ENCODE data around the gene PRR12. TPM values are rescaled to one million over a fixed set of nuclear protein-coding genes. Genes with fewer than 3 reads are reported as not detected.

PRR12 gene
- total and polyA plus RNA-seq, 2 donors from 2014 or later: 4.9 to 27.4 TPM

GRCh38 chr19:49542446-49542845 lies 48.5 kb upstream of the PRR12 start:
- Histone ChIP-seq H3K36me3 (ENCODE audit: control insufficient read depth in 2 of 3, insufficient read depth in 3 of 3, low read length in 3 of 3) (peaks cover 0 to 4% (median 4%) of the 10 kb centered on the region in 3 donors), H3K27ac (ENCODE audit: low read depth in 2 of 2, low read length in 2 of 2) (no peak overlapping the region), H3K9me3 (ENCODE audit: control insufficient read depth in 2 of 3, insufficient read depth in 1 of 3, low read length in 3 of 3) (no peaks in the 10 kb centered on the region), H3K9ac (ENCODE audit: low read length in 3 of 3) (no peak overlapping the region), H3K4me3 (ENCODE audit: low read length in 3 of 3) (no peak overlapping the region), H3K27me3 (ENCODE audit: control insufficient read depth, insufficient read depth, low read length) (no peaks in the 10 kb centered on the region), H3K4me1 (ENCODE audit: control insufficient read depth in 2 of 3, insufficient read depth in 2 of 3, low read depth in 1 of 3, low read length in 3 of 3) (peaks cover 0 to 2% (median 0%) of the 10 kb centered on the region in 3 donors)
- intact Hi-C loops (cut with DNase I): no loop called here
- no peak for DNase-seq
- no peak for TF ChIP-seq CTCF (IDR thresholded peaks at IDR 0.05; ENCODE audit: borderline replicate concordance, extremely low read depth, insufficient read depth)
- no peak for FAIRE-seq

- no peak for TF ChIP-seq CTCF (IDR thresholded peaks at IDR 0.05; ENCODE audit: borderline replicate concordance, extremely low read depth, insufficient read depth)
- Histone ChIP-seq H3K9ac (ENCODE audit: low read length in 3 of 3) (no peak overlapping the region), H3K36me3 (ENCODE audit: control insufficient read depth in 2 of 3, insufficient read depth in 3 of 3, low read length in 3 of 3) (peaks cover 0 to 4% (median 4%) of the 10 kb centered on the region in 3 donors), H3K9me3 (ENCODE audit: control insufficient read depth in 2 of 3, insufficient read depth in 1 of 3, low read length in 3 of 3) (no peaks in the 10 kb centered on the region), H3K27ac (ENCODE audit: low read depth in 2 of 2, low read length in 2 of 2) (no peak overlapping the region), H3K4me3 (ENCODE audit: low read length in 3 of 3) (no peak overlapping the region), H3K4me1 (ENCODE audit: control insufficient read depth in 2 of 3, insufficient read depth in 2 of 3, low read depth in 1 of 3, low read length in 3 of 3) (peaks cover 0 to 2% (median 0%) of the 10 kb centered on the region in 3 donors), H3K27me3 (ENCODE audit: control insufficient read depth, insufficient read depth, low read length) (no peaks in the 10 kb centered on the region)
- no peak for DNase-seq
- intact Hi-C loops (cut with DNase I): no loop called here
- no peak for FAIRE-seq
Observed at GRCh38 chr19:49543032-49543431, 48.0 kb upstream of the PRR12 start.

- FAIRE-seq (no peak), DNase-seq (no peak)
- intact Hi-C loops (cut with DNase I): no loop called here
- H3K36me3 ChIP-seq (ENCODE audit: control insufficient read depth in 2 of 3, insufficient read depth in 3 of 3, low read length in 3 of 3): peaks cover 0 to 2% (median 0%) of the 10 kb centered on the region in 3 donors
- TF ChIP-seq CTCF (IDR thresholded peaks at IDR 0.05; ENCODE audit: borderline replicate concordance, extremely low read depth, insufficient read depth): no peak
- peaks cover 0 to 2% (median 0%) of the 10 kb centered on the region in 3 donors for H3K4me1 ChIP-seq (ENCODE audit: control insufficient read depth in 2 of 3, insufficient read depth in 2 of 3, low read depth in 1 of 3, low read length in 3 of 3)
- no peaks in the 10 kb centered on the region for H3K9me3 ChIP-seq (ENCODE audit: control insufficient read depth in 2 of 3, insufficient read depth in 1 of 3, low read length in 3 of 3)
- no peak overlapping the region for H3K9ac ChIP-seq (ENCODE audit: low read length in 3 of 3)
- no peak overlapping the region for H3K27ac ChIP-seq (ENCODE audit: low read depth in 2 of 2, low read length in 2 of 2)
- H3K4me3 ChIP-seq (ENCODE audit: low read length in 3 of 3): no peak overlapping the region
- H3K27me3 ChIP-seq (ENCODE audit: control insufficient read depth, insufficient read depth, low read length): no peaks in the 10 kb centered on the region
Observed at GRCh38 chr19:49544154-49544553, 46.8 kb upstream of the PRR12 start.
